PC-3 (cell line): ENCODE results near the gene FHIP1A. TPM values are rescaled to one million over a fixed set of nuclear protein-coding genes. Genes with fewer than 3 reads are reported as not detected.

ENCODE experiments used
- ATAC-seq: fragments of 200-7000 bp; cut with Tn5 transposase; 2 replicates; pipeline ENCODE4 v1.9.1; 2020; ENCODE audit warnings: mild to moderate bottlenecking, moderate library complexity
- BruUV-seq: library from RNA; stranded (reverse); fragments of 400-500 nt; replicated peaks from 2 replicates; lab custom pipeline; 2021; lab: Mats Ljungman, UMichigan
- CTCF ChIA-PET: fragments of 300-600 bp; sonication (Branson Sonifier 250); formaldehyde crosslinking; loops from one replicate; lab custom pipeline; 2022; ENCODE audit warnings: antibody characterized with exemption; lab: Charles Lee
- POLR2A ChIA-PET: fragments of 300-600 bp; sonication (Branson Sonifier 250); formaldehyde crosslinking; loops from one replicate; lab custom pipeline; 2022; ENCODE audit warnings: antibody characterized with exemption; ENCODE audit not compliant: unreplicated experiment; lab: Charles Lee
- DNase-seq: peaks from one replicate; pipeline ENCODE4 v3.0.0-alpha.2; 2015
- H2AFZ ChIP-seq: fragments of 300-600 bp; sonication (generic); 2 replicates; pipeline ENCODE4 v1.6.0; 2016; ENCODE audit warnings: antibody characterized with exemption, low read length
- H3F3A ChIP-seq: fragments of 300-600 bp; sonication (generic); one replicate; pipeline ENCODE4 v1.6.0; 2017; ENCODE audit warnings: antibody characterized with exemption, low read length, control low read depth, mild to moderate bottlenecking; ENCODE audit not compliant: unreplicated experiment
- H3K27ac ChIP-seq: fragments of 300-600 bp; sonication (generic); 2 replicates; pipeline ENCODE4 v1.5.1; 2016; ENCODE audit warnings: mild to moderate bottlenecking, low read length
- H3K27me3 ChIP-seq: fragments of 300-600 bp; sonication (generic); 2 replicates; pipeline ENCODE4 v1.6.1; 2016; ENCODE audit warnings: low read length, mixed read lengths
- H3K36me3 ChIP-seq: fragments of 300-600 bp; sonication (generic); 2 replicates; pipeline ENCODE4 v1.6.1; 2016; ENCODE audit warnings: low read depth, mixed run types, low read length, mixed read lengths
- H3K4me1 ChIP-seq: fragments of 300-600 bp; sonication (generic); 2 replicates; pipeline ENCODE4 v1.5.1; 2016; ENCODE audit warnings: low read length; ENCODE audit not compliant: insufficient read depth
- H3K4me2 ChIP-seq: fragments of 300-600 bp; sonication (generic); 2 replicates; pipeline ENCODE4 v1.6.0; 2016; ENCODE audit warnings: low read length
- H3K4me3 ChIP-seq: fragments of 300-600 bp; sonication (generic); 2 replicates; pipeline ENCODE4 v1.5.1; 2016; ENCODE audit warnings: mild to moderate bottlenecking, low read length, mixed read lengths
- H3K79me2 ChIP-seq: fragments of 300-600 bp; sonication (generic); 2 replicates; pipeline ENCODE4 v1.6.1; 2017; ENCODE audit warnings: low read length, mixed read lengths
- H3K9ac ChIP-seq: fragments of 300-600 bp; sonication (generic); 2 replicates; pipeline ENCODE4 v1.6.0; 2016; ENCODE audit warnings: mild to moderate bottlenecking, low read length
- H3K9me2 ChIP-seq: fragments of 300-600 bp; sonication (generic); replicated peaks from 2 replicates; pipeline ENCODE4 v1.6.1; 2016; ENCODE audit warnings: mixed run types, low read length, mixed read lengths
- H3K9me3 ChIP-seq: fragments of 300-600 bp; sonication (generic); 2 replicates; pipeline ENCODE4 v1.6.1; 2016; ENCODE audit warnings: low read length, mixed read lengths
- H4K20me1 ChIP-seq: fragments of 300-600 bp; sonication (generic); 2 replicates; pipeline ENCODE4 v1.6.1; 2016; ENCODE audit warnings: low read length, mixed read lengths
- CTCF ChIP-seq: fragments of 300-600 bp; sonication (generic); conservative IDR thresholded peaks from 2 replicates; pipeline ENCODE4 v1.5.1; 2017; ENCODE audit warnings: antibody characterized with exemption, low read depth, mild to moderate bottlenecking, low read length
- EZH2 ChIP-seq: fragments of 300-600 bp; sonication (generic); IDR thresholded peaks from one replicate; pipeline ENCODE4 v1.6.1; 2017; ENCODE audit warnings: antibody characterized with exemption, mild to moderate bottlenecking, low read length; ENCODE audit not compliant: unreplicated experiment
- EZH2phosphoT487 ChIP-seq: fragments of 300-600 bp; sonication (generic); IDR thresholded peaks from 2 replicates; pipeline ENCODE4 v1.6.1; 2018; ENCODE audit warnings: mild to moderate bottlenecking, antibody characterized with exemption, low read length, borderline replicate concordance
- intact Hi-C: fragments of 100-400 bp; cut with micrococcal nuclease; formaldehyde crosslinking; loops from 2 replicates; pipeline ENCODE4 v1.9.0; 2023
- total RNA-seq: library from RNA; depleted of rRNA; stranded (reverse); fragments of >200 nt; gene quantifications from 2 replicates; pipeline ENCODE4 v1.2.3, GENCODE V29; 2014

Gene FHIP1A
- total RNA-seq, 1 experiment from 2014 or later = 11.3 TPM

DNA sequence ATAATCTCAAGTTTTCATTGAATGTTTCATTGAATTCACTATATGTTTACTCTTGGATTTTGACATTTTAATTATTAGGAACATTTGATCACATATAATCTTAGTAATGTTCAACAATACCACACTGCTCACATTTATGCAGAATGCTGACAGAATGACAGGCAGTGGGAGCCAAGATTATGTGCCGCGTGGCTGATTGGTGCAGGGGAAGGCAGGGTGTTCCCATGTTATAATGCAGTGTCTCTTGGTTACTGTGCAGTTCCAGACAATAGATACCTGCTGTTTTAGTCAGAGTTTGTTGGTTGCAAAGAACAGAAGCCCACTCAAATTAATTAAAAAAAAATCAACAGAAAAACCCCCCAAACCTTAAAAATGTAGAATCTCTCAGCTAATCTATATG lies 33.0 kb downstream of the FHIP1A start:
- Histone ChIP-seq H3K36me3 (no peaks in the 10 kb centered on the region), H3K9ac (no peak overlapping the region), H3F3A (no peaks in the 10 kb centered on the region), H3K9me3 (no peaks in the 10 kb centered on the region), H3K79me2 (peaks cover 12% of the 10 kb centered on the region; the same call in 1 of the 2 replicates), H3K27me3 (no peaks in the 10 kb centered on the region), H3K4me3 (no peak overlapping the region), H2AFZ (no peak overlapping the region), H3K9me2 (no peaks in the 10 kb centered on the region), H3K4me2 (no peak overlapping the region), H3K27ac (no peak overlapping the region), H4K20me1 (no peaks in the 10 kb centered on the region), H3K4me1 (peaks cover 9% of the 10 kb centered on the region)
- intact Hi-C loops = no loop called here
- no TSS peak for BruUV-seq
- no peak for TF ChIP-seq EZH2
- TF ChIP-seq CTCF = no peak
- no peak for TF ChIP-seq EZH2phosphoT487
- DNase-seq (no peak), ATAC-seq (no peak)
- ChIA-PET CTCF (no interaction called here), POLR2A (no interaction called here)

- H3K27me3 ChIP-seq = no peaks in the 10 kb centered on the region
- H3K9me2 ChIP-seq = no peaks in the 10 kb centered on the region
- no peak overlapping the region for H3K4me2 ChIP-seq
- no peaks in the 10 kb centered on the region for H3F3A ChIP-seq
- BruUV-seq = no TSS peak
- TF ChIP-seq CTCF (no peak), EZH2 (no peak), EZH2phosphoT487 (no peak)
- POLR2A ChIA-PET = no interaction called here
- no peaks in the 10 kb centered on the region for H3K4me1 ChIP-seq
- ATAC-seq (no peak), DNase-seq (no peak)
- intact Hi-C loops = no loop called here
- H3K27ac ChIP-seq = no peak overlapping the region
- H3K79me2 ChIP-seq = peaks cover under 1% of the 10 kb centered on the region; the same call in 1 of the 2 replicates
- no peak overlapping the region for H3K9ac ChIP-seq
- no peak overlapping the region for H2AFZ ChIP-seq
- no peaks in the 10 kb centered on the region for H3K9me3 ChIP-seq
- H4K20me1 ChIP-seq = no peaks in the 10 kb centered on the region
- no peak overlapping the region for H3K4me3 ChIP-seq
- CTCF ChIA-PET = no interaction called here
- no peaks in the 10 kb centered on the region for H3K36me3 ChIP-seq
Observed at GRCh38 chr4:151443247-151443646, 34.3 kb downstream of the FHIP1A start.

GRCh38 chr4:151443752-151444151 lies 34.8 kb downstream of the FHIP1A start:
- no peak overlapping the region for H3K27ac ChIP-seq
- CTCF ChIA-PET = no interaction called here
- H2AFZ ChIP-seq = no peak overlapping the region
- H3K27me3 ChIP-seq = no peaks in the 10 kb centered on the region
- POLR2A ChIA-PET = no interaction called here
- H3K9me2 ChIP-seq = no peaks in the 10 kb centered on the region
- no peaks in the 10 kb centered on the region for H3K4me1 ChIP-seq
- H3K4me2 ChIP-seq = no peak overlapping the region
- no peaks in the 10 kb centered on the region for H3K9me3 ChIP-seq
- no peaks in the 10 kb centered on the region for H3F3A ChIP-seq
- DNase-seq = no peak
- no peak for ATAC-seq
- H3K36me3 ChIP-seq = no peaks in the 10 kb centered on the region
- intact Hi-C loops = no loop called here
- no peaks in the 10 kb centered on the region for H4K20me1 ChIP-seq
- H3K9ac ChIP-seq = no peak overlapping the region
- no peak for TF ChIP-seq EZH2
- TF ChIP-seq EZH2phosphoT487 = no peak
- no peak for TF ChIP-seq CTCF
- no peaks in the 10 kb centered on the region for H3K79me2 ChIP-seq
- BruUV-seq = no TSS peak
- no peak overlapping the region for H3K4me3 ChIP-seq
